GM11168 (cell line): Measurements from ENCODE around the gene OR6K6.

Experiments
- in situ Hi-C: fragments of 300-500 bp; cut with MboI; formaldehyde crosslinking; loops from one replicate; pipeline ENCODE4 v1.12.0; 2022; ENCODE audit warnings: low sequenced_read_pairs; ENCODE audit not compliant: unreplicated experiment

Gene OR6K6

GRCh38 chr1:158754420-158754819 lies at the start of gene OR6K6:
Gene OR6K6 (plus strand): TSS chr1:158754720. CDS start chr1:158754888, 168 bp downstream.
- in situ Hi-C loops = no loop called here

DNA sequence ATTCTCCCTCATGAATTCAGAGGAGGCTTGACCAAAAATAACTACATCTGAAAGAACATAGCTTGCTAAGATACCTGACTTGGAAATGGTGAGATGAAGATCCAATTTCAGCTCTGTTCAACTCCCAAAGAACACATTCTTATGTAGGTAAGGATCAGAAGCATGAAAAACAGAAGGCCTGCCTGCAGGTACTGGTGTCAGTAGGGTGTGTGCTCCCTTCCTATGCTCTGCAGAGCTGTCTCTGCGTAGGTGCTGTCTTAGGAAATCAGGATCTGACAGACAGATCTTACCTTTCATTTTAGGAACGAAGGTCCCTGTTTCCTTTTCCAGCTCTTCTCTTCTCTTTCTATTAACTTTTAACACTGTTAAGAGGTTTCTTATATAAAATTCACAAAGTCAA lies 48.4 kb upstream of the OR6K6 start:
- in situ Hi-C loops = no loop called here

DNA sequence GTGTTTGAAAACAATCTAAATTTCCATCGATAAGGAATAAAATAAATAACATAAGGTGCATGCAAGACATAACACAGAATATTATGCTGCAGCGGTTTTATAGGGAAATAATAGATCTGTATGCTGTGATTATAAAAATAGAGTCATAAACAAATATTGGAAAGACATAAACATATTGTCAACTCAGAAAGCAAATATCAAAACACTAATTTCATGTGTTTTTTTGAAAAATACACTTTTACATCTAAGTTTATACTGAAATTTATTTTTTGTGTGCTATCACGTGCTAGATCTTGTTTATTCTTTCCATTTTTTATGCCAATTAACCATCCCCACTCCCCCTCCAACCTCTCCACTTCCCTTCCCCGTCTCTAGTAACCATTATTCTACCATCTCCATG lies 43.4 kb upstream of the OR6K6 start:
- in situ Hi-C loops = no loop called here

DNA sequence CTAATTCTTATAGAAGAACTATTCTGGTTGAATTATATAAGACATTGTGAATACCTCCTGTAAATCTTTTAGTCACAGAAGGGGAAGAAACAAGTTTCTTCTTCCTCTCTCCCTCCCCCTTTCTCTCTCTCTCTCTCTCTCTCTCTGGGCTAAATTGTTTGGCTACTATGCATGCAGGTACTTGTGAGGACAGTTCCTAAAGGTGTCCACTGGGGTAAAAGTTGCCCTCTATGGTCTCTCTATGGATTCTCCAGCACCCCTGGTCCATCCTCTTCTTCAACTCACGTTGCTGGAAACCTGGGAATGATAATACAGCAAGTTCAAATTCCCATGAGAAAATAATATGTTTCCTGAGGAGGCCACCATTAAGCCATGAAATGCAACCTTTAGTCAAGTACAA lies 39.8 kb upstream of the OR6K6 start:
- in situ Hi-C loops = no loop called here

DNA sequence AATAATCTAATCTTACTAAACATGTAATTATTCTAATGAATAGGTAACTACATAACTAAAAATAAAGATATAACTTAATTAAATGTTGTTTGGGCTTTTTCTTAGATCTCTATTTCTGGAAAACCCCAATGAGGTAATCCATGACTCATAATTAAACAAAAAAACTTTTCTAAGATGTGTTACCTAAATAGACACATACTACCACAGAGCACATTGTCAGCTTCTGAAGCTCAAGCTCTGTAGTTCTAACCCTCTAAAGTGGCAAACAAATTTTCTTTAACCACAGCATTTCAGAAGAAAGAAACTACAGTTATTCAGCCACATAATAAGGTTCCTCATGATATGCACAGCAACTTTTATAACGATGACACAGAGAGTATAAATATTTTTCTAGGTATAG lies 38.2 kb upstream of the OR6K6 start:
- in situ Hi-C loops = no loop called here

GRCh38 chr1:158717344-158717743 lies 37.2 kb upstream of the OR6K6 start:
- in situ Hi-C loops = no loop called here

- in situ Hi-C loops = no loop called here
These were observed 34.9 kb upstream of the OR6K6 start for GRCh38 chr1:158719664-158720063.

- in situ Hi-C loops = no loop called here
These were observed 33.9 kb upstream of the OR6K6 start, which contains the start of gene OR6K3 for GRCh38 chr1:158720620-158721019. Gene OR6K3 (minus strand): TSS chr1:158720720. CDS start chr1:158718115, 2,605 bp downstream.

GRCh38 chr1:158724442-158724841 lies 30.1 kb upstream of the OR6K6 start:
- in situ Hi-C loops = no loop called here

DNA sequence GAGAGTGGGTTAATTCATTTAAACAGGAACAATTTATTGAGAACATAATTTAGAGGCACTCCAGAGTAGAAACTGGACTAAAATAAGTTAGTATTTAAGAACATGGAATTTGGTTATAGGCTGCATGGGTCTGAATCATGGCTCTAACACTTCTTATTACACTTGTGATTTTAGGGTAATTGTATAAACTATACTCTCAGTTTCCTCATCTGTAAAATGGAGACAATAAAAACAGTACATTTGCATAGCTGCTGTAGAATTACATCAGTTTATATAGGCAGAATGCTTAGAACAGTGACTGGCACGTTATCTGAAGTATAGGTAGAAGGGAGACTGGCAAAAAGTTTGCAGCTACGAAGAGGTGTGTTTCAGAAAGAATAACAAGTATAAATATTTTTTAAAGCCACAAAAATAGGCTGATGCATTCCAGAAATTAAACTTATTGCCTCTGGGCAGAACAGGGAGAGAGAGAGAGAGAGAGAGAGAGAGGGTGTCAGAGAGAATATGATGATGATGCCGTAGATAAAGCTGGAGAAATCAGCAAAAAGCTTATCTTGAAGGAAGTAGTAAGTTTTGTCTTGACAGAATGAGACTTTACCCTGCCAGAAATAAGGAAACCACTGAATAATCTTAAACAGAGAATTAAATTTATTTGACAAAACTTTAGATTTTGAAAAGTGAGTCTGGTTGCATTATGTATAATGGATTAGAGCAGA lies 25.9 kb upstream of the OR6K6 start:
- in situ Hi-C loops = no loop called here

- in situ Hi-C loops = no loop called here
These were observed 24.1 kb upstream of the OR6K6 start for GRCh38 chr1:158730453-158730852.

DNA sequence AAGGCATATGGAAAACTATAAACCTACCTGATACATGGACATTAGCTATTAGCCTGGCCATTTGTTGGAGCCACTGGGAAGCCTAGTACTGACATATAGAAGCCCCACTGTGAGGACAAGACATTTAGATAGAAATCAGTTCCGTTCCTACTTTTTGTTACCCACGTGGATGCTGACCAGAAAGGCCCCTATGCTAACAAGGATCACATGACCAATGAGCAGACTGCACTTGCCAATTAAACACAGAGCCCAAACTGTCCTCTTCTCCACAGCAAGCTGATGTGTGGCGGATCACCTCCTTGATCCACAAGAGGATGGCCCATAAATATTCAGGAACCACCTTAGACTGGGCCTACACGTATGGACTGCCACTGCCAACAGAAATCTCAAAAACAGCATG lies 22.8 kb upstream of the OR6K6 start:
- in situ Hi-C loops = no loop called here

DNA sequence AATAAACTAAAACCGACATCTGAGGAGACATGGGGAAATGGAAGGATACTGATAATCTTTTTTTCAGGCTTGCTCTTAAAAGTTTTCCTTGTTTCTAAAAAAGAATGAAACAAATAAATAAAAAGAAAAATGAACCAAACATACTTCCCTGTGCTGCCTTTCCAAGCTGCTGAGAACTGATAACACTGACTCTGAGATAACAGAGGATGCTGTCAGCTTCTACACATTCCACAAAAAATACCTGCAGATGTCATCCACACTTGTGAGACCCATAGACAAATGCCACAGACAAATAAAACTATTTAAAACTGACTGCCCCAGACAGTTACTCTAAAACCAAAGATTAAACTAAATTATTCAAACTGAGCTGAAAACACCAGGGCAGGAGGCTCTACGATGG lies 22.0 kb upstream of the OR6K6 start:
- in situ Hi-C loops = no loop called here

GRCh38 chr1:158735848-158736247 lies 18.7 kb upstream of the OR6K6 start:
- in situ Hi-C loops = no loop called here

GRCh38 chr1:158752155-158752712 lies 2.3 kb upstream of the OR6K6 start:
- in situ Hi-C loops = no loop called here

GRCh38 chr1:158771950-158772866 lies 17.7 kb downstream of the OR6K6 start, which contains the start of gene OR6N1:
Gene OR6N1 (minus strand): TSS chr1:158772195. CDS start chr1:158766682, 5,513 bp downstream.
- in situ Hi-C loops = no loop called here

DNA sequence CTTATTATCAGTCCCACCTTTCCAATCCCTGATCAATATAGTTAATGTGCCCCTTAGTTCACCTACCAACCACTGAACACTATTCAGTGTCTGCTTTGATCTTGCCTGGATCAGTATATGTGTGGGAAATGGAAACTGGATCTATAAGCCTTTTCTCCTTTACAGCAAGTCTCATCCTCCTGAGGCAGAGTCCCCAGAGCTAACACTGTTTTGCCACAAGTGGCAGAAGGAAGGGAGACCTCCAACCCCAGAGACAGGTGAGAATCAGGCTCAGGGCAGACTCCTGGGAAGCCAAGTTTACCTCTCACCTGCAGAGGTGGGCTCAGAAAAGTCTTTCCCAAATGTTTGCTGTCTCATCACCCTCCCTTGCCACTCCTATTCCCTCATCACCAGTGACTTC lies 26.6 kb downstream of the OR6K6 start, which contains the start of gene OR6N2:
TSS of gene OR6N2 (minus strand) at position 101 of the 400 bp plus-strand sequence. CDS start 3,569 bp downstream, outside the sequence.
- in situ Hi-C loops = no loop called here

DNA sequence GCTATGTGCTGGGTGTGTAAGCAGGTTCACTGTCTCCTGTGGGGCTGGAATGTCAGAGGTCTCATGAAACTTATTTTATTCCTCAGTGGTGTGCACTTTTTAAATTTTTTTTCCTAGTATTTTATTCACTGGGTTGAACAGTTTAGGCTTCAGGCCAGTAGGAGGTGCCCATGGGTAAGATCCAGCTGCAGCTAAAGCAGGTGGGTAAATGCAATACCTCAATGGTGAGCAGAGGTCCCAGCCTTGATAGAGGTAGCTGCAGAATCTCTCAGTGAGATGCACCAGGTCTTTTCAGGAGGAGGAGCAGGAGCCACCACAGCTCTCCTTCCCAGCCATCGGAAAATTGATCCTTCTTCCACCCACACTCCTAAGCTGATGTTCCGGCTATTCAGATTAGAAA lies 39.1 kb downstream of the OR6K6 start:
- in situ Hi-C loops = loop anchor here (10.0 kb wide), 1 partner anchor 191 kb away; no protein-coding TSS in a partner anchor

DNA sequence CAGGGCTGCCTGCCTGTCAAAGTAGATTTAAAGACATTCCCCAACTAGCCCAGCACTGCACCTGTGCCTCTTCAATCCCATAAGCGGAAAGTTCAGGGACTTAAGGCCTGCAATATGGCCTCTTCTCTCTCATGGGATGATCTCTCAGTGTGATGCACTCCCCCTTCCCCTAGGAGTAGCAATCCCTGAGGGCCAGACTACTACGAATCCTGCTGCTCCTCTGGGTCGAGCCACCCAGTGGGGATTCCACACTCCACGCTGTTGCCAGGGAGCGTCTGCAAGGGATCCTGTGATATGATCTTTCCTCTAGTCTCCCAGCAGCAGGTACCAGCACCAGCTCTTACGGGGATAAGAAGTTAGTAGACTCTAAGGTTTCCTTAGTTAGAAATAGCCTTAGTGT lies 39.7 kb downstream of the OR6K6 start:
- in situ Hi-C loops = loop anchor here (10.0 kb wide), 1 partner anchor 191 kb away; no protein-coding TSS in a partner anchor

- in situ Hi-C loops = loop anchor here (10.0 kb wide), 1 partner anchor 186 kb away; no protein-coding TSS in a partner anchor
These were observed 44.0 kb downstream of the OR6K6 start for GRCh38 chr1:158798531-158798930.
